Breast epithelium (tissue), 4 donors: Measurements from ENCODE around the gene GALNT9. TPM values are rescaled to one million over a fixed set of nuclear protein-coding genes. Genes with fewer than 3 reads are reported as not detected.
"Not testable (repeated sequence)": the region's sequence is repeated elsewhere in the genome, so short reads cannot be mapped to it uniquely, and the experiment has no call there.

Experiments used
- DNase-seq, 2 donors: peaks; one replicate each; pipeline ENCODE4 v3.0.0-alpha.2; 2019; ENCODE audit warnings: low spot score in 2 of 2
- H3K27ac ChIP-seq, 2 donors: fragments of 200-600 bp; sonication (generic) in 1 of 2; one replicate each; pipeline ENCODE4 v1.5.1; 2016 to 2019; ENCODE audit warnings: mild to moderate bottlenecking in 1 of 2
- H3K27me3 ChIP-seq, 2 donors: fragments of 200-600 bp; sonication (generic) in 1 of 2; one replicate each; pipeline versions ENCODE4 v1.5.1 to v1.6.0; 2017 to 2019; ENCODE audit warnings: control low read depth in 1 of 2, mild to moderate bottlenecking in 1 of 2
- H3K36me3 ChIP-seq: fragments of 200-600 bp; one replicate; pipeline ENCODE4 v1.5.1; 2019
- H3K4me1 ChIP-seq, 2 donors: fragments of 200-600 bp; sonication (generic); one replicate each; pipeline ENCODE4 v1.5.1; 2016 to 2019; ENCODE audit warnings: control low read depth in 1 of 2
- H3K4me3 ChIP-seq, 3 donors: fragments of 200-600 bp; sonication (generic); 1 replicate in 2 of 3; 2 replicates in 1 of 3; pipeline ENCODE4 v1.5.1; 2016 to 2019; ENCODE audit warnings: mild to moderate bottlenecking in 3 of 3, moderate library complexity in 2 of 3
- H3K9me3 ChIP-seq, 2 donors: fragments of 200-600 bp; sonication (generic) in 1 of 2; one replicate each; pipeline ENCODE4 v1.5.1; 2016 to 2019; ENCODE audit warnings: control low read depth in 1 of 2
- POLR2A ChIP-seq: fragments of 450-650 bp; IDR thresholded peaks from one replicate; pipeline ENCODE4 v1.6.1; 2016; ENCODE audit warnings: antibody characterized with exemption, mild to moderate bottlenecking, moderate library complexity
- POLR2AphosphoS5 ChIP-seq, 3 donors: sonication (generic); formaldehyde crosslinking; IDR thresholded peaks; one replicate each; pipeline ENCODE4 v1.6.1; 2017; ENCODE audit warnings: antibody characterized with exemption in 3 of 3
- intact Hi-C: fragments of 100-400 bp; cut with DNase I; formaldehyde crosslinking; loops from one replicate; pipeline ENCODE4 v1.15.1; 2023; ENCODE audit warnings: low total_unique reads
- total RNA-seq, 3 donors: library from RNA; depleted of rRNA; stranded (reverse); fragments of >200 nt; gene quantifications; one replicate each; pipeline ENCODE4 v1.1.0, GENCODE V29; 2016
- TF ChIP-seq, protein P1 (sequence below), 3 donors: fragments of 450-650 bp; IDR thresholded peaks; one replicate each; pipeline ENCODE4 v1.5.1; 2016 to 2017; ENCODE audit warnings: antibody characterized with exemption in 3 of 3, mild to moderate bottlenecking in 3 of 3, moderate library complexity in 3 of 3

Gene GALNT9
- total RNA-seq, 3 donors from 2014 or later: 2.9 TPM; not detected in 2

DNA sequence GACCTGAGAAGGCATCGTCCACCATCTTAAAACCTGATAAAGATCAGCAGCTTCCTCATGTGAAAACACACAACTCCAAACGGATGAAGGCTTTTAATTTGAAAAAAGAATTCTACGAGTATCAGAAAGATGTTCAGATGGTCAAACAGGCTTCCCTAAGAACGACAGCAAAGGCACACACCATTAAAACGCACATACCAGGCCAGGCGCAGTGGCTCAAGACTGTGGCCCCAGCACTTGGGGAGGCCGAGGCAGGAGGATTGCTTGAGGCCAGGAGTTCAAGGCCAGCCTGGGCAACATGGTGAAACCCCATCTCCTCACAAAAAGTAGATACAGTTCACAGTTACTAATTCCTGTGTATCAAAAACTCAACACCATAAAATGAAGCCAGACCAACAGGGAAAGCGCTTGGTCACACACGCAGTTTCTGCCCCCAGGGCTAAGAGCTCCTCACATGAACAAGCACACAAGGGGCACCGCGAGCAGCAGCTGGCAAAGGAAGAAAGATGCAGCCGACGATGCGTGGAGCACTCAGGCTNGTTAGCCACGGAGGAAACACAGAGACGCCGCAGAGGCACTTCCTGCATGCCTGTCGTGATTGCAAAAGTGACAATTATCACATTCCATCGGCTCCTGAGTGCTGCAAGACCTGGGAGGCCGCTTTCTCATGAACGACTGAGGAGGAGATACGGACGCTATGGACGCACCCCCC lies 107.1 kb downstream of the GALNT9 start:
- no peak overlapping the region for H3K27ac ChIP-seq
- intact Hi-C loops: no loop called here
- peaks cover 0 to 55% of the 10 kb centered on the region in 2 donors for H3K27me3 ChIP-seq
- no peak overlapping the region for H3K4me3 ChIP-seq
- H3K9me3 ChIP-seq: no peaks in the 10 kb centered on the region
- H3K36me3 ChIP-seq: no peaks in the 10 kb centered on the region
- H3K4me1 ChIP-seq: no peaks in the 10 kb centered on the region
- peak in 1 of 2 donors; percentile 22 for DNase-seq
- no peak for TF ChIP-seq POLR2A
- no peak for TF ChIP-seq POLR2AphosphoS5 (IDR thresholded peaks at IDR 0.05)
- TF ChIP-seq, protein P1, sequence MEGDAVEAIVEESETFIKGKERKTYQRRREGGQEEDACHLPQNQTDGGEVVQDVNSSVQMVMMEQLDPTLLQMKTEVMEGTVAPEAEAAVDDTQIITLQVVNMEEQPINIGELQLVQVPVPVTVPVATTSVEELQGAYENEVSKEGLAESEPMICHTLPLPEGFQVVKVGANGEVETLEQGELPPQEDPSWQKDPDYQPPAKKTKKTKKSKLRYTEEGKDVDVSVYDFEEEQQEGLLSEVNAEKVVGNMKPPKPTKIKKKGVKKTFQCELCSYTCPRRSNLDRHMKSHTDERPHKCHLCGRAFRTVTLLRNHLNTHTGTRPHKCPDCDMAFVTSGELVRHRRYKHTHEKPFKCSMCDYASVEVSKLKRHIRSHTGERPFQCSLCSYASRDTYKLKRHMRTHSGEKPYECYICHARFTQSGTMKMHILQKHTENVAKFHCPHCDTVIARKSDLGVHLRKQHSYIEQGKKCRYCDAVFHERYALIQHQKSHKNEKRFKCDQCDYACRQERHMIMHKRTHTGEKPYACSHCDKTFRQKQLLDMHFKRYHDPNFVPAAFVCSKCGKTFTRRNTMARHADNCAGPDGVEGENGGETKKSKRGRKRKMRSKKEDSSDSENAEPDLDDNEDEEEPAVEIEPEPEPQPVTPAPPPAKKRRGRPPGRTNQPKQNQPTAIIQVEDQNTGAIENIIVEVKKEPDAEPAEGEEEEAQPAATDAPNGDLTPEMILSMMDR (IDR thresholded peaks at IDR 0.05): no peak

GRCh38 chr12:132219761-132220160 lies 109.6 kb downstream of the GALNT9 start:
- DNase-seq, H3K27ac ChIP-seq, H3K36me3 ChIP-seq, intact Hi-C loops, H3K4me1 ChIP-seq, H3K9me3 ChIP-seq, H3K4me3 ChIP-seq: not testable (repeated sequence)
- peaks cover 0 to 63% of the 10 kb centered on the region in 2 donors for H3K27me3 ChIP-seq

GRCh38 chr12:132219323-132219722 lies 110.1 kb downstream of the GALNT9 start:
- Histone ChIP-seq H3K36me3 (no peaks in the 10 kb centered on the region), H3K27ac (no peak overlapping the region), H3K4me1 (no peaks in the 10 kb centered on the region), H3K9me3 (no peaks in the 10 kb centered on the region), H3K4me3 (no peak overlapping the region), H3K27me3 (peaks cover 0 to 67% of the 10 kb centered on the region in 2 donors)
- no peak for DNase-seq
- no peak for TF ChIP-seq POLR2A
- TF ChIP-seq POLR2AphosphoS5 (IDR thresholded peaks at IDR 0.05): no peak
- TF ChIP-seq, protein P1 (IDR thresholded peaks at IDR 0.05): no peak
- intact Hi-C loops: no loop called here

- no peak overlapping the region for H3K4me3 ChIP-seq
- intact Hi-C loops: no loop called here
- DNase-seq: no peak
- no peaks in the 10 kb centered on the region for H3K9me3 ChIP-seq
- H3K27me3 ChIP-seq: peaks cover 0 to 68% of the 10 kb centered on the region in 2 donors
- no peaks in the 10 kb centered on the region for H3K36me3 ChIP-seq
- TF ChIP-seq POLR2AphosphoS5 (IDR thresholded peaks at IDR 0.05): no peak
- TF ChIP-seq POLR2A: no peak
- TF ChIP-seq, protein P1 (IDR thresholded peaks at IDR 0.05): peak in 2 of 3 donors; percentile 30 to 35
- H3K27ac ChIP-seq: no peak overlapping the region
- no peaks in the 10 kb centered on the region for H3K4me1 ChIP-seq
These were observed 110.5 kb downstream of the GALNT9 start for GRCh38 chr12:132218915-132219314.

- TF ChIP-seq POLR2A (no peak), POLR2AphosphoS5 (IDR thresholded peaks at IDR 0.05) (no peak)
- TF ChIP-seq, protein P1 (IDR thresholded peaks at IDR 0.05): no peak
- H3K27me3 ChIP-seq: peaks cover 0 to 68% of the 10 kb centered on the region in 2 donors
- no peak for DNase-seq
- no peaks in the 10 kb centered on the region for H3K36me3 ChIP-seq
- H3K4me1 ChIP-seq: no peaks in the 10 kb centered on the region
- intact Hi-C loops: no loop called here
- no peak overlapping the region for H3K27ac ChIP-seq
- H3K9me3 ChIP-seq: no peaks in the 10 kb centered on the region
- no peak overlapping the region for H3K4me3 ChIP-seq
These were observed 110.9 kb downstream of the GALNT9 start for GRCh38 chr12:132218527-132218875.
